Heart left ventricle (tissue), 13 donors: ENCODE measurements around the gene IRX5.

Source experiments
- POLR2A ChIP-seq, 2 donors: fragments of 450-650 bp; IDR thresholded peaks; one replicate each; pipeline ENCODE4 v1.6.1; 2017; ENCODE audit warnings: antibody characterized with exemption in 2 of 2, mild to moderate bottlenecking in 2 of 2, moderate library complexity in 2 of 2
- TF ChIP-seq, protein P1 (sequence below), 12 donors: fragments of 200-600 bp; sonication (generic) in 4 of 12; IDR thresholded peaks; one replicate each; pipeline versions ENCODE4 v1.5.0 to v1.8.0; 2018 to 2022; ENCODE audit warnings: antibody characterized with exemption in 12 of 12, mild to moderate bottlenecking in 5 of 12
- donor health status: ischemic (EF 13 %, LVEDD 7.1; RV severe dilation, severe dysfunction).
- donor health status: DM: no; HTN: yes; CAD: no.
- donor health status: DM: no; HTN: no; CAD: no.
- donor health status: ischemic (EF 25% LVEDD 6.9; RV normal size, moderate dysfunction).
- donor health status: ischemic (EF 25% LVEDD 5.7; RV mildly dilated, moderate dysfunction).
- donor health status: ischemic (EF 35%, LVEDD 5.7; RV mildly dilated, moderate dysfunction).
- donor health status: nonischemic (EF 11% LVEDD 7.7; RV severe dilation, severe dysfunction).
- donor health status: DM: yes; HTN: yes; CAD: no.
- donor health status: PGD.
- donor health status: ischemic (EF 29% LVEDD 5.4; RV normal size, mild dysfunction).
- donor health status: nonischemic (EF 23%, LVEDD 6.1; RV moderate dilation, normal function).

DNA sequence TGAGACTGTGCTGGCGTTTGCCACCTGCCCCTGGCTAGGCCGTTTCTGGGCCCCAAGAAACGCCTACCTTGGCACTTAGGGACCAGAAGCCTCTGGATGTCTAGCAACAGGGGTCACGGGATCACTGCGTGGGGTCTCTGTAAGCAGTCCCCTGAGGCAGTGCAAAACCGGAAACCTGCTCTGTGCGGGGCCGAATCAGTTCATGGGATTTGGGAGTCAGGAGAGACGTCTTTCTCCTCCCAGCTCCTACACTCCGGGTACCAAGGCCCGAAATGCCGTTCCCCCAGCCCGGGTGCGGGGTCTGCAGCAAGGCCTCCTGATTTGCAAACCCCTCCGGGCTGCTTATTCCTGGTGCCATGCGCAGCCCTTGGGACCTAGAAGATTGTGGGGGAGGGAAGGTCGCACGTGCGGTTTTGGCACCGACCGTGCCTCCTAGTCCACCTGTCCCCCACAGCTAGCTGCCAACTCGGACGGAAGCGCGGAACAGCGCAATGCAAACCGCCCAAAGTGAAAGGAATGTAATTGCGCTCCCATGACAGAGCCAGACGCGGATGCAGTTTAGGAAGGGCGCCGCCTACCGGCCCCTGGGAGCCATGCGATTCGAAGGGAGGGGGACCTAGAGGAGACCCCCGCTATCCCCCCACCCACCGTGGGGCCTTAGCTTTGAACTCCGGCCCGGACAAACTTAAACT lies 6.5 kb downstream of the IRX5 start:
- TF ChIP-seq, protein P1, sequence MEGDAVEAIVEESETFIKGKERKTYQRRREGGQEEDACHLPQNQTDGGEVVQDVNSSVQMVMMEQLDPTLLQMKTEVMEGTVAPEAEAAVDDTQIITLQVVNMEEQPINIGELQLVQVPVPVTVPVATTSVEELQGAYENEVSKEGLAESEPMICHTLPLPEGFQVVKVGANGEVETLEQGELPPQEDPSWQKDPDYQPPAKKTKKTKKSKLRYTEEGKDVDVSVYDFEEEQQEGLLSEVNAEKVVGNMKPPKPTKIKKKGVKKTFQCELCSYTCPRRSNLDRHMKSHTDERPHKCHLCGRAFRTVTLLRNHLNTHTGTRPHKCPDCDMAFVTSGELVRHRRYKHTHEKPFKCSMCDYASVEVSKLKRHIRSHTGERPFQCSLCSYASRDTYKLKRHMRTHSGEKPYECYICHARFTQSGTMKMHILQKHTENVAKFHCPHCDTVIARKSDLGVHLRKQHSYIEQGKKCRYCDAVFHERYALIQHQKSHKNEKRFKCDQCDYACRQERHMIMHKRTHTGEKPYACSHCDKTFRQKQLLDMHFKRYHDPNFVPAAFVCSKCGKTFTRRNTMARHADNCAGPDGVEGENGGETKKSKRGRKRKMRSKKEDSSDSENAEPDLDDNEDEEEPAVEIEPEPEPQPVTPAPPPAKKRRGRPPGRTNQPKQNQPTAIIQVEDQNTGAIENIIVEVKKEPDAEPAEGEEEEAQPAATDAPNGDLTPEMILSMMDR (IDR thresholded peaks at IDR 0.05) = peak; percentile 50 to 84 (median 66)
- no peak for TF ChIP-seq POLR2A (IDR thresholded peaks at IDR 0.05)
